Fibroblast of the aortic adventitia (primary cell): ENCODE measurements around the gene ABL1. TPM values are rescaled to one million over a fixed set of nuclear protein-coding genes. Genes with fewer than 3 reads are reported as not detected.
A peak's percentile ranks its signal among the peaks of the same experiment; 100 is the strongest.
"Not testable (repeated sequence)": the region's sequence is repeated elsewhere in the genome, so short reads cannot be mapped to it uniquely, and the experiment has no call there.

Source experiments
- DNase-seq: peaks from one replicate; pipeline ENCODE4 v3.0.0-alpha.2; 2010; ENCODE audit warnings: low read depth
- H3K4me3 ChIP-seq: 2 replicates; pipeline ENCODE4 v1.5.1; 2011; ENCODE audit warnings: low read depth, mild to moderate bottlenecking, control low read depth, low read length, moderate library complexity
- CTCF ChIP-seq: IDR thresholded peaks from 2 replicates; pipeline ENCODE4 v1.5.1; 2011; ENCODE audit warnings: mild to moderate bottlenecking, low read length, control low read depth, inconsistent platforms; ENCODE audit not compliant: insufficient read depth
- total RNA-seq: library from RNA; depleted of rRNA; stranded (reverse); fragments of >200 nt; gene quantifications from 2 replicates; pipeline ENCODE4 v1.2.3, GENCODE V29; 2012; ENCODE audit warnings: low replicate concordance

The ABL1 gene
- 55.5 and 73.3 TPM in 2 replicates for total RNA-seq

DNA sequence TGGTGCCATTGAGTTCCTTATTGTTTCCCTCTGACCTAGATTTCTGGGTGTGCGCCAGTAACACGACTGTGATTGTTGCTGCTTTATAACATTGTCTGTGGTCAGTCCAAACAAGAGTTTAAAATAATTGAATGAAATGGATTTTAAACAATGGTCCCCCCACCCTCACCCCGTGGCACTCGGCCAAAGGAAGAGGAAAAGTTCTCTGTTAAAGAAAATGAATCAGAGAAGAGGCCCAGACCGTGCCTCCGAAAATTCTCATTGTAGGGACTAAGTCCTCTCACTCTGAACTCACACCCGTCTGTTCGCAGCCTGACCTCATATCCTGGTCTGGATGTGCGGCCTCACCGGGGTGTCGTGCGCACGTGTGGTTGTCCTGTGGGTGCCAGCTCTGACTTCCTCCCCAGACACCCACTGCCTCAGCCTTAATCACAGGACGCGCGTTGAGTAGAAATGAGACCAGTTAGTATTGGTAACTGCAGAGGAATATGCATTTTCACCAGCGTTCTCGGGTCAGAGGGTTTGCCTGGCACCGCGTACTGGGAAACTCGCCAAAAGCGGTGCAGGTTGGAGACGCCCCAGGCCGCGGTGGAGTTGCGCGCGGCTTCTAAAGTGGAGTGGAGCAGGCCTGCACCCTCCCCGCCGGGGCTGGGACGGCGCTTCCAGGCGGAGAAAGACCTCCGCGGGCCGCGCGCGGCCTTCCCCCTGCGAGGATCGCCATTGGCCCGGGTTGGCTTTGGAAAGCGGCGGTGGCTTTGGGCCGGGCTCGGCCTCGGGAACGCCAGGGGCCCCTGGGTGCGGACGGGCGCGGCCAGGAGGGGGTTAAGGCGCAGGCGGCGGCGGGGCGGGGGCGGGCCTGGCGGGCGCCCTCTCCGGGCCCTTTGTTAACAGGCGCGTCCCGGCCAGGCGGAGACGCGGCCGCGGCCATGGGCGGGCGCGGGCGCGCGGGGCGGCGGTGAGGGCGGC, at the start of gene ABL1:
Gene ABL1, plus strand, starts transcription at position 884 of the 966 bp plus-strand sequence. CDS start 193 bp downstream, outside the sequence.
- peak; percentile 83 for DNase-seq
- peak within 1 kb of the TSS; percentile 84 for H3K4me3 ChIP-seq
- no peak for TF ChIP-seq CTCF

DNA sequence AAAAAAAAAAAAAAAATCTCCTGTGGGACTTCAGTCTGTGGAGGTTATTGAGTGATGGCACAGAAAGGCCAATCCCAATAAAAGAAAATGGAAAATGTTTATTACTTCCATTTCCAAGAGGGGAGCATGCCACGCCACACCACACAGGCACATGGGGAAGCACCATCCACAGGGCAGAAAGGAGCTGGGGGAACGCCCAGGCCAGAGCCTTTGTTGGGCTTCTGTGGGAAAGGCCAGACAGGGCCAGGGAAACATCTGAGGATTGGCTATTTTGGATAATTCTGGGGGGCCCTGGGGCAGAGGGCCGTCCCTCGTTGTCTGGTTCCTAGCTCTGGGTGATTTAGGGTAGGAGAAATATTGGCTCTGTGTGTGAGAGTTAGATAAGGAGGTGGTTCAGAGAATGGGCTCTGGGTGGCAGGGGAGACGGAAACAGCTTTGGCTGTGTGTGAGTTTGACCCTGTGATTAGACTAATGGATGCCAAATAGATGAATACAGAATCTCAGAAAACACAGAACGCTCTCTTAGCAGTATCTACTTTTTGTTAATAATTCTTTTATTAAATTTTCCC, 49.0 kb upstream of the ABL1 start:
- no peak for TF ChIP-seq CTCF
- no peak for DNase-seq

GRCh38 chr9:130786526-130786925, 48.5 kb upstream of the ABL1 start:
- no peak for DNase-seq
- no peak for TF ChIP-seq CTCF

More for the DNA sequence above, 49.0 kb upstream of the ABL1 start:
- H3K4me3 ChIP-seq, result no peak overlapping the region

GRCh38 chr9:130789747-130790672, 45.0 kb upstream of the ABL1 start:
- TF ChIP-seq CTCF, result no peak
- DNase-seq, result no peak
- H3K4me3 ChIP-seq, result no peak overlapping the region

More at GRCh38 chr9:130786526-130786925, 48.5 kb upstream of the ABL1 start:
- H3K4me3 ChIP-seq, result no peak overlapping the region

- H3K4me3 ChIP-seq, result no peak overlapping the region
- DNase-seq, result no peak
- no peak for TF ChIP-seq CTCF
These were observed 43.7 kb upstream of the ABL1 start for GRCh38 chr9:130791303-130791894.

GRCh38 chr9:130793589-130793988, 41.5 kb upstream of the ABL1 start:
- no peak overlapping the region for H3K4me3 ChIP-seq
- TF ChIP-seq CTCF, result no peak
- no peak for DNase-seq

DNA sequence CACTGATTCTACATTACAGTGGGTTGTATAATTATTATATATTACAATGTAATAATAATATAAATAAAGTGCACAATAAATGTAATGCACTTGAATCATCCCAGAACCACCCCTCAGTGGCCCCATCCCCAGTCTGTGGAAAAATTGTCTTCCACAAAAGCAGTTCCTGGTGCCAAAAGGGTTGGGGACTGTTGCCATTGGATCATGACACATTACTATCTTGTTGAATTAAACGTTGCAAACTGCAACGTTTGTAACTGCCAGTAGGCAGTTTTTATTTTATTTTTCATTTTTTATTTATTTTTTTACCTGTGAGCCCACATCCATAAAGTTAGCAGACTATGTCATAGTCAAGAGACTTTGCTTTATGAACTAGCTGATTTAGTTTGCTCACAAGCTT, 41.0 kb upstream of the ABL1 start:
- not testable (repeated sequence) for H3K4me3 ChIP-seq, DNase-seq

GRCh38 chr9:130794423-130794822, 40.6 kb upstream of the ABL1 start:
- not testable (repeated sequence) for H3K4me3 ChIP-seq
- DNase-seq, result peak; percentile 90
